GM18873 (cell line): Measurements from ENCODE around the gene MICAL3.

Experiments
- ATAC-seq: cut with Tn5 transposase; IDR thresholded peaks from one replicate; pipeline ENCODE4 v1.9.1; 2021; ENCODE audit warnings: mild to moderate bottlenecking, moderate library complexity, moderate number of reproducible peaks; ENCODE audit not compliant: unreplicated experiment, low FRiP score

MICAL3 gene

GRCh38 chr22:17785185-17786184, 238.9 kb downstream of the MICAL3 start:
- no peak for ATAC-seq

- ATAC-seq = no peak
Observed at GRCh38 chr22:17784776-17785175, 239.6 kb downstream of the MICAL3 start.

GRCh38 chr22:17783773-17784480, 240.4 kb downstream of the MICAL3 start:
- ATAC-seq = no peak

- ATAC-seq = no peak
Observed at GRCh38 chr22:17783312-17783711, 241.0 kb downstream of the MICAL3 start.

- no peak for ATAC-seq
Observed at GRCh38 chr22:17782621-17783020, 241.7 kb downstream of the MICAL3 start.

GRCh38 chr22:17782158-17782557, 242.2 kb downstream of the MICAL3 start:
- no peak for ATAC-seq

GRCh38 chr22:17781319-17782031, 242.9 kb downstream of the MICAL3 start:
- ATAC-seq = no peak

GRCh38 chr22:17780741-17781318, 243.5 kb downstream of the MICAL3 start:
- ATAC-seq = no peak

- no peak for ATAC-seq
Observed at GRCh38 chr22:17780116-17780740, 244.1 kb downstream of the MICAL3 start.

GRCh38 chr22:17779286-17780115, 244.9 kb downstream of the MICAL3 start:
- ATAC-seq = no peak

- ATAC-seq = no peak
Observed at GRCh38 chr22:17778412-17778976, 245.9 kb downstream of the MICAL3 start.

- no peak for ATAC-seq
Observed at GRCh38 chr22:17777717-17778044, 246.7 kb downstream of the MICAL3 start.

- ATAC-seq = no peak
Observed at GRCh38 chr22:17777005-17777716, 247.2 kb downstream of the MICAL3 start.

GRCh38 chr22:17775781-17776465, 248.4 kb downstream of the MICAL3 start:
- ATAC-seq = no peak

- ATAC-seq = no peak
Observed at GRCh38 chr22:17774926-17775685, 249.3 kb downstream of the MICAL3 start.

GRCh38 chr22:17774206-17774925, 250.0 kb downstream of the MICAL3 start, which contains the start of gene BID:
Gene BID (minus strand): TSS chr22:17774469. CDS start chr22:17750116, 24,353 bp downstream.
- ATAC-seq = no peak
